HepG2 (cell line): ENCODE measurements around the gene UBE3D. TPM values are rescaled to one million over a fixed set of nuclear protein-coding genes. Genes with fewer than 3 reads are reported as not detected.

Experiments
- ATAC-seq: fragments of 200-7000 bp; cut with Tn5 transposase; 3 replicates; pipeline ENCODE4 v1.9.1; 2020; ENCODE audit warnings: mild to moderate bottlenecking, moderate library complexity
- BruUV-seq: library from RNA; stranded (reverse); fragments of 400-500 nt; replicated peaks from 2 replicates; lab custom pipeline; 2021; lab: Mats Ljungman, UMichigan
- CTCF ChIA-PET: fragments of 300-600 bp; formaldehyde crosslinking; extraction: SDS; loops from one replicate; lab custom pipeline; 2021; ENCODE audit warnings: low total read pairs, inconsistent platforms, low intra/inter-chr PET ratio; lab: Yijun Ruan, JAX
- POLR2A ChIA-PET: fragments of 350-600 bp; sonication (Branson Sonifier 250); formaldehyde crosslinking; loops from one replicate; lab custom pipeline; 2020; ENCODE audit warnings: antibody characterized with exemption, inconsistent platforms; lab: Yijun Ruan, JAX
- DNase-seq: peaks from one replicate; pipeline ENCODE4 v3.0.0-alpha.2; 2015; ENCODE audit warnings: low spot score
- FAIRE-seq: peaks from 3 replicates; lab custom pipeline; 2011; peaks lifted over from hg19 to GRCh38; lab: Jason Lieb, UNC
- H2AFZ ChIP-seq: one replicate; pipeline ENCODE4 v1.6.1; 2011; ENCODE audit warnings: low read length, inconsistent platforms
- H3K27ac ChIP-seq: fragments of 300-600 bp; 3 replicates; pipeline ENCODE4 v1.8.0; 2011; ENCODE audit warnings: mixed run types, mild to moderate bottlenecking, mixed read lengths, low read length, inconsistent platforms; ENCODE audit not compliant: insufficient read depth; ENCODE audit errors: extremely low read length
- H3K27me3 ChIP-seq, 2 experiments: fragments of 200-600 bp in 1 of 2; 2 replicates in 1 of 2; 3 replicates in 1 of 2; pipeline versions ENCODE4 v1.6.0 to v1.8.0; 2011; ENCODE audit warnings: low read length in 2 of 2, mild to moderate bottlenecking in 2 of 2, moderate library complexity in 2 of 2, inconsistent platforms in 1 of 2; ENCODE audit not compliant: insufficient read depth in 2 of 2, control insufficient read depth in 1 of 2
- H3K36me3 ChIP-seq, 2 experiments: fragments of 200-600 bp in 1 of 2; replicated peaks in 1 of 2; 2 replicates in 1 of 2; 3 replicates in 1 of 2; pipeline versions ENCODE4 v1.5.1 to v1.8.0; 2011; ENCODE audit warnings: low read length in 2 of 2, inconsistent platforms in 1 of 2; ENCODE audit not compliant: insufficient read depth in 2 of 2, control insufficient read depth in 1 of 2
- H3K4me1 ChIP-seq: 2 replicates; pipeline ENCODE4 v1.5.1; 2012; ENCODE audit warnings: low read length, inconsistent platforms; ENCODE audit not compliant: insufficient read depth
- H3K4me2 ChIP-seq: 2 replicates; pipeline ENCODE4 v1.6.0; 2011; ENCODE audit warnings: low read depth, low read length, inconsistent platforms
- H3K4me3 ChIP-seq, 3 experiments: fragments of 200-600 bp in 1 of 3; sonication (generic), shearing (Covaris generic) in 1 of 3; replicated peaks in 1 of 3; 2 replicates each; pipeline ENCODE4 v1.5.1; 2011 to 2016; ENCODE audit warnings: low read length in 3 of 3, inconsistent platforms in 2 of 3, low read depth in 2 of 3, mild to moderate bottlenecking in 2 of 3, control low read depth in 1 of 3, mixed read lengths in 1 of 3; ENCODE audit not compliant: insufficient read depth in 1 of 3
- H3K79me2 ChIP-seq: one replicate; pipeline ENCODE4 v1.6.1; 2011; ENCODE audit warnings: low read length, inconsistent platforms; ENCODE audit not compliant: insufficient read depth
- H3K9ac ChIP-seq: 2 replicates; pipeline ENCODE4 v1.6.0; 2011; ENCODE audit warnings: mild to moderate bottlenecking, low read depth, low read length, inconsistent platforms; ENCODE audit not compliant: insufficient read depth
- H3K9me3 ChIP-seq: 2 replicates; pipeline ENCODE4 v1.5.1; 2012; ENCODE audit warnings: mild to moderate bottlenecking, low read length
- H4K20me1 ChIP-seq: 2 replicates; pipeline ENCODE4 v1.6.0; 2011; ENCODE audit warnings: inconsistent platforms, mild to moderate bottlenecking, low read length, moderate library complexity; ENCODE audit not compliant: insufficient read depth
- AGO2 ChIP-seq: fragments of 200-400 bp; formaldehyde crosslinking; optimal IDR thresholded peaks from 2 replicates; pipeline ENCODE3; 2017; ENCODE audit warnings: mild to moderate bottlenecking, low read depth, low read length, moderate library complexity
- CHD4 ChIP-seq: fragments of 200-600 bp; sonication (generic); IDR thresholded peaks from 2 replicates; pipeline ENCODE4 v1.7.0; 2017; ENCODE audit warnings: mild to moderate bottlenecking, low read length, borderline replicate concordance
- ETS1 ChIP-seq: sonication (generic); formaldehyde crosslinking; IDR thresholded peaks from 2 replicates; pipeline ENCODE4 v1.4.0; 2020; ENCODE audit warnings: missing genetic modification reagents
- HMG20B ChIP-seq: conservative IDR thresholded peaks from 2 replicates; pipeline ENCODE4 v1.6.1; 2016; ENCODE audit warnings: missing genetic modification reagents, missing compliant biosample characterization
- ISX ChIP-seq: sonication (generic); formaldehyde crosslinking; conservative IDR thresholded peaks from 2 replicates; pipeline ENCODE4 v1.5.0; 2020; ENCODE audit warnings: missing genetic modification reagents
- MAFG ChIP-seq: sonication (generic); formaldehyde crosslinking; IDR thresholded peaks from 2 replicates; pipeline ENCODE4 v1.5.1; 2020; ENCODE audit warnings: mild to moderate bottlenecking, missing genetic modification reagents
- NCOR1 ChIP-seq: fragments of 200-600 bp; sonication (generic); IDR thresholded peaks from 2 replicates; pipeline ENCODE4 v1.7.0; 2017; ENCODE audit warnings: antibody characterized with exemption, low read length, borderline replicate concordance
- NFKBIZ ChIP-seq: IDR thresholded peaks from 2 replicates; pipeline ENCODE4 v1.6.1; 2018; ENCODE audit warnings: missing genetic modification reagents, missing compliant biosample characterization
- PRDM10 ChIP-seq: sonication (generic); formaldehyde crosslinking; IDR thresholded peaks from 2 replicates; pipeline ENCODE4 v1.4.0; 2020; ENCODE audit warnings: low read depth, missing genetic modification reagents
- RAD21 ChIP-seq: fragments of 450-650 bp; formaldehyde crosslinking; IDR thresholded peaks from 2 replicates; pipeline ENCODE4 v1.5.0; 2020; ENCODE audit warnings: mild to moderate bottlenecking
- RELA ChIP-seq: sonication (generic); formaldehyde crosslinking; IDR thresholded peaks from 2 replicates; pipeline ENCODE4 v1.4.0; 2020; ENCODE audit warnings: missing genetic modification reagents
- SRF ChIP-seq: IDR thresholded peaks from 2 replicates; pipeline ENCODE4 v1.6.1; 2011; ENCODE audit warnings: mild to moderate bottlenecking, low read depth, low read length, moderate library complexity
- TCF12 ChIP-seq, 2 experiments: fragments of 450-650 bp in 1 of 2; sonication (generic) in 1 of 2; formaldehyde crosslinking in 1 of 2; IDR thresholded peaks; 2 replicates each; pipeline versions ENCODE4 v1.6.1 to v1.8.0; 2017 to 2022; ENCODE audit warnings: antibody characterized with exemption in 1 of 2, mild to moderate bottlenecking in 1 of 2, missing genetic modification reagents in 1 of 2, moderate library complexity in 1 of 2
- ZNF317 ChIP-seq: sonication (generic); formaldehyde crosslinking; IDR thresholded peaks from 2 replicates; pipeline ENCODE4 v1.5.0; 2020; ENCODE audit warnings: mild to moderate bottlenecking, missing genetic modification reagents
- ZNF335 ChIP-seq: sonication (generic); formaldehyde crosslinking; IDR thresholded peaks from 2 replicates; pipeline ENCODE4 v1.4.0; 2020; ENCODE audit warnings: missing genetic modification reagents
- ZNF34 ChIP-seq: sonication (generic); formaldehyde crosslinking; IDR thresholded peaks from 2 replicates; pipeline ENCODE4 v1.4.0; 2020; ENCODE audit warnings: mild to moderate bottlenecking, missing genetic modification reagents, borderline replicate concordance
- ZNF576 ChIP-seq: sonication (generic); formaldehyde crosslinking; IDR thresholded peaks from 2 replicates; pipeline ENCODE4 v1.4.0; 2020; ENCODE audit warnings: mild to moderate bottlenecking, missing genetic modification reagents
- ZNF816 ChIP-seq: sonication (generic); formaldehyde crosslinking; IDR thresholded peaks from 2 replicates; pipeline ENCODE4 v1.8.0; 2022; ENCODE audit warnings: missing genetic modification reagents, mild to moderate bottlenecking, borderline replicate concordance
- WGBS: methylation state at CpG from one replicate; pipeline ENCODE4 v1.1.6; 2017; ENCODE audit warnings: low lambda C conversion rate; 5-methylcytosine and 5-hydroxymethylcytosine counted together
- in situ Hi-C: cut with HindIII; loops from 2 replicates; pipeline ENCODE4 v1.10.0; 2017; ENCODE audit warnings: low pct_unique_long_range_greater_than_20kb; ENCODE audit not compliant: extremely low pct_ligation_motif_present
- intact Hi-C: fragments of 100-400 bp; cut with micrococcal nuclease; formaldehyde crosslinking; loops from one replicate; pipeline ENCODE4 v1.10.0; 2022; ENCODE audit not compliant: unreplicated experiment
- polyA plus RNA-seq, 8 experiments: library from polyadenylated mRNA; depleted of rRNA in 3 of 8; stranded (reverse) in 7 of 8; unstranded in 1 of 8; fragments of >200 nt; fragmentation: Illumina TruSeq in 4 of 8; extraction: Trizol in 4 of 8; gene quantifications; 2 replicates each; pipeline versions ENCODE4 v1.2.1 to v1.2.3, GENCODE V29; 2011 to 2016; ENCODE audit warnings: low read depth in 4 of 8, missing spikeins in 1 of 8, mixed read lengths in 1 of 8; ENCODE audit not compliant: insufficient read depth in 1 of 8
- total RNA-seq, 5 experiments: library from RNA; depleted of rRNA; stranded (reverse); fragments of >200 nt; fragmentation: Illumina TruSeq; extraction: Trizol; gene quantifications; 2 replicates each; pipeline ENCODE4 v1.2.3, GENCODE V29; 2016; ENCODE audit warnings: low read depth in 1 of 5

Gene UBE3D
- total and polyA plus RNA-seq, 2 of the 13 experiments (the other 11 are each of a cell fraction or from before 2014, with no cell fraction given), result 5.1 to 11.4 TPM

GRCh38 chr6:82910820-82911219 is 154.8 kb downstream of the UBE3D start (continued):
- no peak for TF ChIP-seq ETS1
- TF ChIP-seq HMG20B (CRISPR knock-in tag), result no peak
- no peak for TF ChIP-seq NCOR1
- no peak for TF ChIP-seq PRDM10 (CRISPR knock-in tag)
- no peak for TF ChIP-seq TCF12 (IDR thresholded peaks at IDR 0.05)
- TF ChIP-seq TCF12 (CRISPR knock-in tag; IDR thresholded peaks at IDR 0.05), result no peak
- TF ChIP-seq AGO2, result no peak
- no peak for TF ChIP-seq MAFG (CRISPR knock-in tag)
- TF ChIP-seq NFKBIZ, result no peak
- TF ChIP-seq, all 625 proteins: peak for 0

- H3K9ac ChIP-seq, result no peak overlapping the region
- H3K4me1 ChIP-seq, result no peaks in the 10 kb centered on the region
- TF ChIP-seq ISX (CRISPR knock-in tag), result no peak
- TF ChIP-seq CHD4, result no peak
- no peak for TF ChIP-seq ZNF576
- no peak for TF ChIP-seq ZNF816
- TF ChIP-seq ZNF34, result no peak
- TF ChIP-seq RAD21 (CRISPR knock-in tag), result no peak
- no peak for TF ChIP-seq RELA (CRISPR knock-in tag)
- TF ChIP-seq ZNF335 (CRISPR knock-in tag), result no peak
- TF ChIP-seq ZNF317 (CRISPR knock-in tag), result no peak
- TF ChIP-seq SRF, result no peak
- no peaks in the 10 kb centered on the region for H3K36me3 ChIP-seq
- no peak overlapping the region for H3K27ac ChIP-seq
- in situ Hi-C loops, result no loop called here
- ATAC-seq, result no peak
- no peak overlapping the region for H3K4me2 ChIP-seq
- intact Hi-C loops, result no loop called here
- H3K4me3 ChIP-seq, result no peak overlapping the region
- ChIA-PET CTCF (no interaction called here), POLR2A (no interaction called here)
- H3K79me2 ChIP-seq, result no peaks in the 10 kb centered on the region
- H3K9me3 ChIP-seq, result no peaks in the 10 kb centered on the region
- WGBS, result 96% methylated on average over 1 of the region's 1 CpG
- no TSS peak for BruUV-seq
- no peak for FAIRE-seq
- H2AFZ ChIP-seq, result no peak overlapping the region
- no peaks in the 10 kb centered on the region for H4K20me1 ChIP-seq
- H3K27me3 ChIP-seq, result no peaks in the 10 kb centered on the region
- no peak for DNase-seq
Observed at GRCh38 chr6:82910395-82910794, 155.2 kb downstream of the UBE3D start.
